ENCODE results near the gene CAMKMT.

DNA sequence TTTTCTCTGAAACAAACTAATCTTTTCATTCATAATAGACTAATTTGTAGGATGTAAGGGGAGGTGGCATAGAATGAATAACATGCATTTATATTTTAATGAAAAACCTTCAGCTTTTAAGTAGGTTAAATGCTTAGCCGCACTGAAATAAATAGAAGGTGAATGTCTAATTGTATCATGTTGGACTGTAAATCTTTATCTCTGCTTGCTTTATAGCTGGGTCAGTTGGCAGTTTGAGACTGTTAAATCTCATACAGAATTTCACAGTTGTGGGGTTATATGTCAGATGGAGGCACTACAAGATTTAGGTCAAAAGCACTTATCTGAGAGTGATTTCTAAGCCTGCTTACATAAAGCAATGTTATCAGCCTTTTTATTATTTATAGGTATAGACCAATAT lies 405.0 kb downstream of the CAMKMT start:
- TF ChIP-seq, protein P1, sequence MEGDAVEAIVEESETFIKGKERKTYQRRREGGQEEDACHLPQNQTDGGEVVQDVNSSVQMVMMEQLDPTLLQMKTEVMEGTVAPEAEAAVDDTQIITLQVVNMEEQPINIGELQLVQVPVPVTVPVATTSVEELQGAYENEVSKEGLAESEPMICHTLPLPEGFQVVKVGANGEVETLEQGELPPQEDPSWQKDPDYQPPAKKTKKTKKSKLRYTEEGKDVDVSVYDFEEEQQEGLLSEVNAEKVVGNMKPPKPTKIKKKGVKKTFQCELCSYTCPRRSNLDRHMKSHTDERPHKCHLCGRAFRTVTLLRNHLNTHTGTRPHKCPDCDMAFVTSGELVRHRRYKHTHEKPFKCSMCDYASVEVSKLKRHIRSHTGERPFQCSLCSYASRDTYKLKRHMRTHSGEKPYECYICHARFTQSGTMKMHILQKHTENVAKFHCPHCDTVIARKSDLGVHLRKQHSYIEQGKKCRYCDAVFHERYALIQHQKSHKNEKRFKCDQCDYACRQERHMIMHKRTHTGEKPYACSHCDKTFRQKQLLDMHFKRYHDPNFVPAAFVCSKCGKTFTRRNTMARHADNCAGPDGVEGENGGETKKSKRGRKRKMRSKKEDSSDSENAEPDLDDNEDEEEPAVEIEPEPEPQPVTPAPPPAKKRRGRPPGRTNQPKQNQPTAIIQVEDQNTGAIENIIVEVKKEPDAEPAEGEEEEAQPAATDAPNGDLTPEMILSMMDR (IDR thresholded peaks at IDR 0.05): no peak
- no peak for TF ChIP-seq POLR2A (IDR thresholded peaks at IDR 0.05)

All from Peyer's patch (tissue), 4 donors.